Measurements from ENCODE around the gene KYNU. TPM values are rescaled to one million over a fixed set of nuclear protein-coding genes. Genes with fewer than 3 reads are reported as not detected.
A peak's percentile ranks its signal among the peaks of the same experiment; 100 is the strongest.
"Not testable (repeated sequence)": the region's sequence is repeated elsewhere in the genome, so short reads cannot be mapped to it uniquely, and the experiment has no call there.

The KYNU gene
- total and polyA plus RNA-seq, 4 experiments from 2014 or later: 0.73 to 1.3 (median 0.85) TPM; not detected in 1

- intact Hi-C loops (cut with micrococcal nuclease); CTCF ChIA-PET (ENCODE audit: partially characterized antibody): not testable (repeated sequence)
Measured at GRCh38 chr2:142864605-142865004, 12.9 kb upstream of the KYNU start.

GRCh38 chr2:142865924-142866323 lies 11.5 kb upstream of the KYNU start:
- POLR2A ChIA-PET (ENCODE audit: partially characterized antibody): no interaction called here
- no peak overlapping the region for H3K27ac ChIP-seq (ENCODE audit: low read depth, low read length)
- H3K4me3 Mint-ChIP-seq: no peak overlapping the region
- H3K9me3 Mint-ChIP-seq: peaks cover 0 to 4% (median 0%) of the 10 kb centered on the region in 8 donors
- H3K27me3 ChIP-seq (ENCODE audit: insufficient read depth, low read length): no peaks in the 10 kb centered on the region
- H3K36me3 ChIP-seq (ENCODE audit: insufficient read depth, low read length): no peaks in the 10 kb centered on the region
- no peak overlapping the region for H3K4me3 ChIP-seq (ENCODE audit: low read length in 2 of 2)
- no peaks in the 10 kb centered on the region for H3K36me3 Mint-ChIP-seq
- no peaks in the 10 kb centered on the region for H3K9me3 ChIP-seq (ENCODE audit: control insufficient read depth in 1 of 2, low read length in 2 of 2)
- H3K4me1 Mint-ChIP-seq: no peaks in the 10 kb centered on the region
- H3K27ac Mint-ChIP-seq: no peak overlapping the region
- CTCF ChIA-PET (ENCODE audit: partially characterized antibody): no interaction called here
- H3K27me3 Mint-ChIP-seq: peaks cover 5 to 6% of the 10 kb centered on the region in 2 donors
- no peak for DNase-seq
- intact Hi-C loops (cut with micrococcal nuclease): no loop called here
- H3K4me1 ChIP-seq (ENCODE audit: insufficient read depth, low read length): no peaks in the 10 kb centered on the region

More at GRCh38 chr2:142864605-142865004, 12.9 kb upstream of the KYNU start:
- H3K4me1 ChIP-seq (ENCODE audit: insufficient read depth, low read length); H3K9me3 ChIP-seq (ENCODE audit: control insufficient read depth in 1 of 2, low read length in 2 of 2); H3K4me3 Mint-ChIP-seq; H3K27ac ChIP-seq (ENCODE audit: low read depth, low read length); H3K27ac Mint-ChIP-seq; H3K4me1 Mint-ChIP-seq; H3K4me3 ChIP-seq (ENCODE audit: low read length in 2 of 2); H3K27me3 ChIP-seq (ENCODE audit: insufficient read depth, low read length); H3K36me3 Mint-ChIP-seq; DNase-seq; H3K9me3 Mint-ChIP-seq; H3K36me3 ChIP-seq (ENCODE audit: insufficient read depth, low read length); POLR2A ChIA-PET (ENCODE audit: partially characterized antibody); H3K27me3 Mint-ChIP-seq: not testable (repeated sequence)

DNA sequence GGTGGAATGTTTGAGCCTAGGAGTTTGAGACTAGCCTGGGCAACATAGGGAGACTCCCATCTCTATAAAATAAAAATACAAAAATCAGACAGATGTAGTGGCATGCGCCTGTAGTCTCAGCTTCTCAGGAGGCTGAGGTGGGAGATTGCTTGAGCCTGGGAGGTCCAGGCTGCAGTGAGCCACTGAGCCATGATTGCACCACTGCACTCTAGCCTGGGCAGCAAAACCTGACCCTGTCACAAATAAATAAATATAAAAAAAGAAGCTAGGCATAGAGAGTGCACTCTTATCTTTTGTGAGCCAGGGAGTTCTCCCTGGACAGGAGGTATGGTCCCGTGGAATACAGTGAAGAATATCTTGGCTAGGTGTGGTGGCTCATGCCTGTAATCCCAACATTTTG lies 11.0 kb upstream of the KYNU start:
- H3K36me3 ChIP-seq (ENCODE audit: insufficient read depth, low read length): no peaks in the 10 kb centered on the region
- no peak overlapping the region for H3K4me3 ChIP-seq (ENCODE audit: low read length in 2 of 2)
- no peaks in the 10 kb centered on the region for H3K4me1 ChIP-seq (ENCODE audit: insufficient read depth, low read length)
- Mint-ChIP-seq H3K27me3 (peaks cover 5 to 6% of the 10 kb centered on the region in 2 donors), H3K4me1 (no peaks in the 10 kb centered on the region), H3K27ac (peak overlapping the region in 1 of 7 donors; percentile 5), H3K9me3 (peaks cover 0 to 4% (median 0%) of the 10 kb centered on the region in 8 donors), H3K4me3 (no peak overlapping the region), H3K36me3 (no peaks in the 10 kb centered on the region)
- no peaks in the 10 kb centered on the region for H3K9me3 ChIP-seq (ENCODE audit: control insufficient read depth in 1 of 2, low read length in 2 of 2)
- DNase-seq: no peak
- no peak overlapping the region for H3K27ac ChIP-seq (ENCODE audit: low read depth, low read length)
- intact Hi-C loops (cut with micrococcal nuclease): no loop called here
- ChIA-PET POLR2A (ENCODE audit: partially characterized antibody) (no interaction called here), CTCF (ENCODE audit: partially characterized antibody) (no interaction called here)
- no peaks in the 10 kb centered on the region for H3K27me3 ChIP-seq (ENCODE audit: insufficient read depth, low read length)

DNA sequence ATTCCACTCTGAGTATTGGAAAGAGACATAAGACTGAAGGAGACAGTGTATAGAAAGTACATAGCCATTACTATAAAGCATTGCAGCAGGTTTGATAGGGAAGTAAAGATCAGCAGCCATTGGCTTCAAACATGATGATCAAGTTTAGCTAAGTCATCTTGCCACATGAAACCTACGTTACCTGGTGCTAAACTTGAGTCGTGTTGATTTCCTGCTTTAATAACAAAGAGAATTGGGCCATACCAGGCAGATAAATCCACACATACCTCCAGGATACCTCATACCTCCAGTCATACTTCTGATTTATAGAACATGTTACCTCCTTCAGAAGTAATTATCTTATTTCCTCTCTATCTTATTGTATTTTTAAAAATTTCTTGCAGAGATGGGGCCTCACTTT lies 10.3 kb upstream of the KYNU start:
- Mint-ChIP-seq H3K27ac (no peak overlapping the region), H3K9me3 (peaks cover 0 to 4% (median 0%) of the 10 kb centered on the region in 8 donors), H3K36me3 (no peaks in the 10 kb centered on the region), H3K4me1 (no peaks in the 10 kb centered on the region), H3K27me3 (peaks cover 5 to 6% of the 10 kb centered on the region in 2 donors), H3K4me3 (no peak overlapping the region)
- Histone ChIP-seq H3K4me3 (ENCODE audit: low read length in 2 of 2) (no peak overlapping the region), H3K27ac (ENCODE audit: low read depth, low read length) (no peak overlapping the region), H3K36me3 (ENCODE audit: insufficient read depth, low read length) (no peaks in the 10 kb centered on the region), H3K9me3 (ENCODE audit: control insufficient read depth in 1 of 2, low read length in 2 of 2) (no peaks in the 10 kb centered on the region), H3K27me3 (ENCODE audit: insufficient read depth, low read length) (no peaks in the 10 kb centered on the region), H3K4me1 (ENCODE audit: insufficient read depth, low read length) (no peaks in the 10 kb centered on the region)
- no peak for DNase-seq
- ChIA-PET CTCF (ENCODE audit: partially characterized antibody) (no interaction called here), POLR2A (ENCODE audit: partially characterized antibody) (no interaction called here)
- intact Hi-C loops (cut with micrococcal nuclease): no loop called here

DNA sequence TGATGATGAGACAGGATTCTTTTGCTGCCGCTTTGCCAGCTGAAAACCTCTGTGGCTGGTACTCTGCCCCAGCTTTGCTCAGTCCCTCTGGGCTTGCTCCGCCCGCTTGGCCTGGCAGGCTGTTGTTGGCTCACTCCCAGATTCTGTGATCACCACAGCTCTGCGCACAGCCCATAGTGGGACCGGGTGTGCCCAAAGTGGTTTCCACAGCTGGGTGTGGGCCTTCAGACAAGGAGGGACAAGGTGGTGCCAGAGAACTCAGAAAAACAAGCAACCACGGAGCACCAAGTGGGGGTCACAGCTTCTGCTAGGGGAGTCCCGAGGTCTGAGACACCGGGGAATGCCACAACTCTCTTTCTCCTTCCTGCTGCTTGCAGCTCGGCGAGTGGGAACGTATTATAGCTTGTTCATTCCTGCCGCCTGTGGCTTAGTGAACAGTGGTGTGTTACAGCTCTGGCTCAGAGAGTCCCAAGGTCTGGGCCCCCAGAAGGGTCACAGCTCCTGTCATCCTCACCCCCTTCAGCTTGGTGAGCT lies 9.2 kb upstream of the KYNU start:
- Mint-ChIP-seq H3K9me3 (peaks cover 0 to 4% (median 0%) of the 10 kb centered on the region in 8 donors), H3K27ac (no peak overlapping the region), H3K4me1 (no peaks in the 10 kb centered on the region), H3K36me3 (no peaks in the 10 kb centered on the region), H3K27me3 (peaks cover 4 to 5% of the 10 kb centered on the region in 2 donors), H3K4me3 (no peak overlapping the region)
- H3K36me3 ChIP-seq (ENCODE audit: insufficient read depth, low read length): no peaks in the 10 kb centered on the region
- no peaks in the 10 kb centered on the region for H3K9me3 ChIP-seq (ENCODE audit: control insufficient read depth in 1 of 2, low read length in 2 of 2)
- ChIA-PET CTCF (ENCODE audit: partially characterized antibody) (no interaction called here), POLR2A (ENCODE audit: partially characterized antibody) (interaction anchor here (0.5 kb wide), 1 partner anchor 11 kb away, joined by 5 read pairs; no protein-coding TSS in a partner anchor)
- DNase-seq: peak in 1 of 5 donors; percentile 1
- H3K4me3 ChIP-seq (ENCODE audit: low read length in 2 of 2): no peak overlapping the region
- intact Hi-C loops (cut with micrococcal nuclease): no loop called here
- H3K27ac ChIP-seq (ENCODE audit: low read depth, low read length): no peak overlapping the region
- no peaks in the 10 kb centered on the region for H3K27me3 ChIP-seq (ENCODE audit: insufficient read depth, low read length)
- H3K4me1 ChIP-seq (ENCODE audit: insufficient read depth, low read length): no peaks in the 10 kb centered on the region

- H3K4me3 Mint-ChIP-seq; H3K27ac Mint-ChIP-seq; CTCF ChIA-PET (ENCODE audit: partially characterized antibody); DNase-seq; H3K27me3 Mint-ChIP-seq; H3K9me3 ChIP-seq (ENCODE audit: control insufficient read depth in 1 of 2, low read length in 2 of 2); POLR2A ChIA-PET (ENCODE audit: partially characterized antibody); H3K36me3 ChIP-seq (ENCODE audit: insufficient read depth, low read length); H3K4me1 ChIP-seq (ENCODE audit: insufficient read depth, low read length); H3K36me3 Mint-ChIP-seq; H3K4me3 ChIP-seq (ENCODE audit: low read length in 2 of 2); intact Hi-C loops (cut with micrococcal nuclease); H3K4me1 Mint-ChIP-seq; H3K27ac ChIP-seq (ENCODE audit: low read depth, low read length); H3K27me3 ChIP-seq (ENCODE audit: insufficient read depth, low read length); H3K9me3 Mint-ChIP-seq: not testable (repeated sequence)
Measured at GRCh38 chr2:142869065-142869460, 8.4 kb upstream of the KYNU start.

DNA sequence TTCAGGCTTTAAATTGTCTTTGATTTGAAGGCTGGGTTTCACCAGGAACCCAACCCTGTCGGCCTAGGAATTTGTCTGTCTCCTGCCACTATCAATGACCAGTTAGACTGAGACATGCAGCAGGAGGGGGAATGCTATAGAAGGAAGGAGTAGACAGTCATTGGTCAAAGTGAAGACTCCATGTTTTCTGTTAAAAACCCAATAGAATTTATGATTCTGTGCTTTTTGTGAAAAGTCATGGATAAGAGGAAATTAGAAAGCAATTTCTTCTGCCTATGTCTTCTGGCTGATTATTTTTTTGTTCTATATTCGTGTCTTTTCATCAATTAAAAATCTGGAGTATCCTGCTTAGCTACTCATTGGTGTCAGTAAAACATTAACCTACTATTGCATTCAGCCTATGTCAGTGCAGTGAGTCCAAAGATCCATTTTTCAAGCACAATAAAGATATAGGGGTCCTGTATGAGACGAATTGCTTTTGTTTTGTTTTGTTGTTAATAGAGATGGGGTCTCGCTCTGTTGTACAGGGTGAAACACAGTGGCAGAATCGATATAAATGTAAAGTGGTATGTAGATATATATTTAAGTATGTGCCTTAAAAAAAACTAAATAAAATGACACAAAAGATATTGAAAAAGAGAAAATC lies 7.9 kb upstream of the KYNU start:
- CTCF ChIA-PET (ENCODE audit: partially characterized antibody): no interaction called here
- H3K4me1 Mint-ChIP-seq: no peaks in the 10 kb centered on the region
- H3K27ac Mint-ChIP-seq: no peak overlapping the region
- H3K4me3 ChIP-seq (ENCODE audit: low read length in 2 of 2): no peak overlapping the region
- peaks cover 0 to 4% (median 0%) of the 10 kb centered on the region in 8 donors for H3K9me3 Mint-ChIP-seq
- no peaks in the 10 kb centered on the region for H3K27me3 ChIP-seq (ENCODE audit: insufficient read depth, low read length)
- H3K27ac ChIP-seq (ENCODE audit: low read depth, low read length): no peak overlapping the region
- no peaks in the 10 kb centered on the region for H3K4me1 ChIP-seq (ENCODE audit: insufficient read depth, low read length)
- H3K36me3 ChIP-seq (ENCODE audit: insufficient read depth, low read length): no peaks in the 10 kb centered on the region
- POLR2A ChIA-PET (ENCODE audit: partially characterized antibody): no interaction called here
- intact Hi-C loops (cut with micrococcal nuclease): no loop called here
- no peaks in the 10 kb centered on the region for H3K36me3 Mint-ChIP-seq
- no peaks in the 10 kb centered on the region for H3K9me3 ChIP-seq (ENCODE audit: control insufficient read depth in 1 of 2, low read length in 2 of 2)
- no peak for DNase-seq
- H3K4me3 Mint-ChIP-seq: no peak overlapping the region
- peaks cover 4 to 5% of the 10 kb centered on the region in 2 donors for H3K27me3 Mint-ChIP-seq
